ENCODE results near the gene SALL3.
A peak's percentile ranks its signal among the peaks of the same experiment; 100 is the strongest.

Gene SALL3

DNA sequence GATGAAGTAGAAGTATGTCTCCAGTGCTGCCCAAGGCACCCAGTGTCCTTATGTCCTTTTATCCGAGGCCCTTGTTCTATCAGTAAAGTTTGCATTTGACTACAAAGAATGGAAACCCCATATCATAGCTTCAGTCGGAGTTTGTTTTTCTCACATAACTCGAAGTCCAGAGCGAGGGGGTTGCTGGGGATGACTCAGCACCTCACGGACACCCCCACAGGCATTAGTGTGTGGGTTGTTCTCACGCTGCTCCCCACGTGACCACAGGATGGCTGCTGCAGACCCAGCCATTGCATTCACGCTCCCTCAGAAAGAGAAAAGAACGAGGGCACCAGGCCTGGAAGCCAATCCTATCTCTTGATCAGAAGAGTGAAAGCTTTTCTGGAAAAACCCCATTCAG is 27.8 kb downstream of the SALL3 start:
- H3K4me3 ChIP-seq (ENCODE audit: low read depth, low read length) = no peak overlapping the region
- no peaks in the 10 kb centered on the region for H3K4me1 ChIP-seq (ENCODE audit: control insufficient read depth, insufficient read depth, low read length)
- no peak overlapping the region for H3K27ac ChIP-seq (ENCODE audit: low read depth, low read length)
- no peak overlapping the region for H3K9ac ChIP-seq (ENCODE audit: low read depth, low read length)
- peaks cover 17% of the 10 kb centered on the region for H3K36me3 ChIP-seq (ENCODE audit: control insufficient read depth, insufficient read depth, low read length)
- H3K27me3 ChIP-seq (ENCODE audit: control insufficient read depth, insufficient read depth, low read length) = no peaks in the 10 kb centered on the region
- no peaks in the 10 kb centered on the region for H3K9me3 ChIP-seq (ENCODE audit: control insufficient read depth, insufficient read depth, low read length)

DNA sequence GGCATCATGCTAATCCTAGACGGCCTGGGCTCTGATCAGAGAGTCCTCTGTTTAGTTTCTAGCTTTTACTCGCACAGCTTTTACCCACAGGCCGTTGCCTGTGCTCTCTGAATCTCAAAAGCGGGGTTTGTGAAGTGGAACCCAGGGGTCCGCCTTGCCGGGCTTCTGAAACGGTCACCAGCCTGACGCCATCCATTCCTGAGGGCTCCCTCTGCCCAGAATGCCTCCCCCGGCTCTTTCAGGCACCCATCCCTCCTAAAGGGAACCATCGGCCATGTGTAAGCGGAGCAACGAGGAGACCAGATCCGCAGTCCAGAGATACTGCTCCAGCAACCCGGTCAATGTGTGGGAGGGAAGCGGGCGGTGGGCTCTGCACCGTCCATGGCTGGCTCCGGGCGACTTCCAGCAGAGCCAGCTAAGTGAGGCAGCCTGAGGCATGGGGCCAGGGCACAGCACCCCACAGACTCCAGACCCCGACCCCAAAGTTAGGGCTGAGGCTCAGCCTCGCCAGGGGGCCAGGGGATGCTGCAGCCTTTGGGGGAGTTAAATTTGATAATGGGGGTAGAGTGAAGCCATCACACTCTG is 28.8 kb downstream of the SALL3 start:
- H3K4me3 ChIP-seq (ENCODE audit: low read depth, low read length) = no peak overlapping the region
- H3K27ac ChIP-seq (ENCODE audit: low read depth, low read length) = no peak overlapping the region
- no peak overlapping the region for H3K9ac ChIP-seq (ENCODE audit: low read depth, low read length)
- no peaks in the 10 kb centered on the region for H3K27me3 ChIP-seq (ENCODE audit: control insufficient read depth, insufficient read depth, low read length)
- peaks cover 7% of the 10 kb centered on the region for H3K36me3 ChIP-seq (ENCODE audit: control insufficient read depth, insufficient read depth, low read length)
- no peaks in the 10 kb centered on the region for H3K4me1 ChIP-seq (ENCODE audit: control insufficient read depth, insufficient read depth, low read length)
- H3K9me3 ChIP-seq (ENCODE audit: control insufficient read depth, insufficient read depth, low read length) = no peaks in the 10 kb centered on the region

DNA sequence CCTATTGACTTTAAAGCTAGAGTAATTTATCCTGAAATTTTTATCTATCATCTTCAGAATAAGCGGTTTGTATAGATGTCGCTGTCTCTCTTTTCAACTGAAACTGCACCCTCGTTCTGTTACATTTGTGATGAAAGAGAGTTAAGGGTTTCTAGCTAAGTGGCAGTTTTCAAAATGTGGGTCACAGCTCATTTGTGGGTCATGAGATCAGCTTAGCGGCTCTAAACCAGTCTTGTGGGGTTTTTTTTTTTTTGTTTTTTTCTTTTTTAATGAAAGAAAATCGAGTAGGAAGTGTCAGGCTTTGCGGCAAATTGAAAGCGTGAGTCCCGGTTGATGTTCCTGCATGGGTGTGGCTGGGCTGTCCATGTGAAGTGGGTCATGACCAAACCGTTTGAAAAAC is 31.2 kb downstream of the SALL3 start:
- Histone ChIP-seq H3K27ac (ENCODE audit: low read depth, low read length) (no peak overlapping the region), H3K27me3 (ENCODE audit: control insufficient read depth, insufficient read depth, low read length) (no peaks in the 10 kb centered on the region)

DNA sequence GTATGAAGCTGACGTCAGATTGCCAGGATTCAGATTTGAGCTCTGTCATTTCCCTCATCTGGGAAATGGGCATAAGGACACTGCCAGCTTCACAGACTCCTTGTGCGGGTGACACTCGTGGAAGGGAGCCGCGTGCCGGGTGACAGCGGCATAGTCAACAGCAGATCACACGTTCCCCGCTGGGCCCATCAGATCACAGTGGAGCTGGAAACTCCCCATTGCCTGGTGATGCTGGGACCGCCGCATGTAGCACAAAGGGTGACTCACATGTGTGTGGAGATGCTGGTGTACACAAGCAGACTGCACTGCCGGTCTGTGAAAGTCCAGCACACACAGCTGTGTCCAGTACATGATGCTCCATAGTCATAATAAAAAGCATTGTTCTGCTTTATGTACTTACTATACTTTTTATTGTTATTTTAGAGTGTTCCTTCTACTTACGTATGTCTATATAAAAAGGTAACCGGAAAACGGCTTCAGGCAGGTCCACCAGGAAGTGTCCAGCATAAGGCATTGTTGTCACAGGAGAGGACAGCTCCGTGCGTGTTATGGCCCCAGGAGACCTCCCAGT is 31.8 kb downstream of the SALL3 start:
- Histone ChIP-seq H3K4me3 (ENCODE audit: low read depth, low read length) (no peak overlapping the region), H3K36me3 (ENCODE audit: control insufficient read depth, insufficient read depth, low read length) (no peaks in the 10 kb centered on the region), H3K4me1 (ENCODE audit: control insufficient read depth, insufficient read depth, low read length) (no peaks in the 10 kb centered on the region), H3K27ac (ENCODE audit: low read depth, low read length) (no peak overlapping the region), H3K9ac (ENCODE audit: low read depth, low read length) (no peak overlapping the region), H3K9me3 (ENCODE audit: control insufficient read depth, insufficient read depth, low read length) (no peaks in the 10 kb centered on the region), H3K27me3 (ENCODE audit: control insufficient read depth, insufficient read depth, low read length) (no peaks in the 10 kb centered on the region)

More for the DNA sequence above, 31.2 kb downstream of the SALL3 start:
- Histone ChIP-seq H3K9ac (ENCODE audit: low read depth, low read length) (no peak overlapping the region), H3K36me3 (ENCODE audit: control insufficient read depth, insufficient read depth, low read length) (no peaks in the 10 kb centered on the region), H3K9me3 (ENCODE audit: control insufficient read depth, insufficient read depth, low read length) (no peaks in the 10 kb centered on the region), H3K4me3 (ENCODE audit: low read depth, low read length) (no peak overlapping the region), H3K4me1 (ENCODE audit: control insufficient read depth, insufficient read depth, low read length) (no peaks in the 10 kb centered on the region)

DNA sequence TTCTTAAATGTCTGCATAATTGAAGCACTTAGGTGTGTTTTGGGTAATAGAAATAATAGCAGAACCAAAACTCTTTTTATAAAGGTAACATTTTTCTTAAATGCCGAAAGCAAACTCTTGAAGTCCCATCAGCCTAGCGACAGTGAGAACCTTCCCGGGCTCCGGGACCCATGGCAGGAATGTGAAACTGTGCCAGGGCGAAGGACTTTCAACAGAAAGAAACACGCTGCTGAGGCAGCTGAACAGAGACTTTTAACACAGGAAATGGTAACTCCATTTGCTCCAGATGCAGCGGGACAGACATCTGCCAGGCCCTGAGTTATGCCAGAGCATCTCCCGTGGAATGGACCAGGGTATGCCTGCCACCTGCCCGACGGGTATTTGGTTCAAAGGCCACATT is 34.3 kb downstream of the SALL3 start:
- Histone ChIP-seq H3K4me3 (ENCODE audit: low read depth, low read length) (no peak overlapping the region), H3K9me3 (ENCODE audit: control insufficient read depth, insufficient read depth, low read length) (no peaks in the 10 kb centered on the region), H3K4me1 (ENCODE audit: control insufficient read depth, insufficient read depth, low read length) (no peaks in the 10 kb centered on the region), H3K9ac (ENCODE audit: low read depth, low read length) (no peak overlapping the region), H3K27ac (ENCODE audit: low read depth, low read length) (no peak overlapping the region), H3K27me3 (ENCODE audit: control insufficient read depth, insufficient read depth, low read length) (no peaks in the 10 kb centered on the region), H3K36me3 (ENCODE audit: control insufficient read depth, insufficient read depth, low read length) (no peaks in the 10 kb centered on the region)

DNA sequence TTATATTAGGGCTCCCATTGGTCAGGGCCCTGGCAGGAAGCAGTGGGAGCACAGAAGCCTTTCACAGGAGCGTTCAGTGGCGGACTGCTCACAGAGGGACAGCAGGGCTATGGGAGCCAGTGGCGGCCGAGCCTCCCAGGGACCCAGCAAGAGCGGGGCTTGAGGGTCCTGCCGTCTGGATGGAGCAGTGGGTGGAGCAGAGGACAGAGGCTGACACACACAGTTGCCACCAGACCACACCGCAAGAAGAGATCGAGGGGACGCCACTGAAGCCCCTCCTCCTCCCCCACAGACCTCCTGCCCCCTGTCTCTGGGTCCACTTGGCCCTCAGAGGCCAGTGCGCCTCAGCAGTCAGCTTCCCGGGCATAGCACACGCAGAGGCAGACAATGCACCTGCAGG is 39.3 kb downstream of the SALL3 start:
- H3K9ac ChIP-seq (ENCODE audit: low read depth, low read length) = no peak overlapping the region
- no peaks in the 10 kb centered on the region for H3K36me3 ChIP-seq (ENCODE audit: control insufficient read depth, insufficient read depth, low read length)
- H3K4me3 ChIP-seq (ENCODE audit: low read depth, low read length) = no peak overlapping the region
- peaks cover 10% of the 10 kb centered on the region for H3K9me3 ChIP-seq (ENCODE audit: control insufficient read depth, insufficient read depth, low read length)
- H3K4me1 ChIP-seq (ENCODE audit: control insufficient read depth, insufficient read depth, low read length) = no peaks in the 10 kb centered on the region
- H3K27me3 ChIP-seq (ENCODE audit: control insufficient read depth, insufficient read depth, low read length) = no peaks in the 10 kb centered on the region
- no peak overlapping the region for H3K27ac ChIP-seq (ENCODE audit: low read depth, low read length)

DNA sequence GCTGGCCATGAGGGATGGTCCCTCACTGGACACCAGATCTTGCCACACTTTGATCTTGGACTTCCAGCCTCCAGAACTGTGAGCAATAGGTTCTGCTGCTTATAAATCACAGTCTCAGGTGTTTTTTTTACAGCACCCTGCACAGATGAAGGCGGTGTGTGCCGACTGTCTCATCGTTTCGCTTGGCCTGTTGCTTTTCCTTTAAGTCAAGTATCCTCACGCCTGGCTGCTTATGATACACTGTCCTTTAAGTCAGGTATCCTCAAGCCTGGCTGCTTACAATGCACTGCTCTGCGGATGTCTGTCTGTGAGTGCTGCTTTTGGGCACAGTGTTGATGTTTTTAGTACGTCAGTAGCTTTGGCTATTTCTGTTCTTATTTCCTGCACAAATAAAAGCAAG is 40.3 kb downstream of the SALL3 start:
- H3K4me1 ChIP-seq (ENCODE audit: control insufficient read depth, insufficient read depth, low read length) = no peaks in the 10 kb centered on the region
- no peak overlapping the region for H3K4me3 ChIP-seq (ENCODE audit: low read depth, low read length)
- no peaks in the 10 kb centered on the region for H3K36me3 ChIP-seq (ENCODE audit: control insufficient read depth, insufficient read depth, low read length)
- no peaks in the 10 kb centered on the region for H3K27me3 ChIP-seq (ENCODE audit: control insufficient read depth, insufficient read depth, low read length)
- no peak overlapping the region for H3K9ac ChIP-seq (ENCODE audit: low read depth, low read length)
- peaks cover 10% of the 10 kb centered on the region for H3K9me3 ChIP-seq (ENCODE audit: control insufficient read depth, insufficient read depth, low read length)
- H3K27ac ChIP-seq (ENCODE audit: low read depth, low read length) = no peak overlapping the region

DNA sequence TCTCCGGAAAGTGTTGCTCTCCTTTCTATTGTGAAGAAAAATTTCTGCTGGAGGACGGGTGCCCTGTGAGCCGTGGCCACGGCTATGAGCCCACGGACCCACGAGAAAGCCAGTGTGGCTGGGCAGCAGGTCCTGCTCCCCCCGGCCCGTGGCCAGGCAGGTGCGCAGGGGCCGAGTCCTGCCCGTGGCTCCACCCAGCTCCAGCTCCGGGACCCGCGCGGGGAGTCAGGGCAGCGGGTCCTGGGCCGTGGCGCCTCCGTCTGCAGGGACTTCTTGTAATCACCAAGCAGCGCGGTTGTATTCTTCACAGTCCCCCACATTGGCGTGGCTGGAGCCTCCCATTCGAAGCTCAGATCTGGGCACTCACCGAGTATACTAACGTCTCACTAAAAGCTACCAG is 43.0 kb downstream of the SALL3 start:
- no peak overlapping the region for H3K27ac ChIP-seq (ENCODE audit: low read depth, low read length)
- H3K9ac ChIP-seq (ENCODE audit: low read depth, low read length) = no peak overlapping the region
- peaks cover 10% of the 10 kb centered on the region for H3K9me3 ChIP-seq (ENCODE audit: control insufficient read depth, insufficient read depth, low read length)
- H3K4me3 ChIP-seq (ENCODE audit: low read depth, low read length) = no peak overlapping the region
- no peaks in the 10 kb centered on the region for H3K27me3 ChIP-seq (ENCODE audit: control insufficient read depth, insufficient read depth, low read length)
- H3K36me3 ChIP-seq (ENCODE audit: control insufficient read depth, insufficient read depth, low read length) = no peaks in the 10 kb centered on the region
- peaks cover 5% of the 10 kb centered on the region; the same call in 1 of the 2 replicates for H3K4me1 ChIP-seq (ENCODE audit: control insufficient read depth, insufficient read depth, low read length)

DNA sequence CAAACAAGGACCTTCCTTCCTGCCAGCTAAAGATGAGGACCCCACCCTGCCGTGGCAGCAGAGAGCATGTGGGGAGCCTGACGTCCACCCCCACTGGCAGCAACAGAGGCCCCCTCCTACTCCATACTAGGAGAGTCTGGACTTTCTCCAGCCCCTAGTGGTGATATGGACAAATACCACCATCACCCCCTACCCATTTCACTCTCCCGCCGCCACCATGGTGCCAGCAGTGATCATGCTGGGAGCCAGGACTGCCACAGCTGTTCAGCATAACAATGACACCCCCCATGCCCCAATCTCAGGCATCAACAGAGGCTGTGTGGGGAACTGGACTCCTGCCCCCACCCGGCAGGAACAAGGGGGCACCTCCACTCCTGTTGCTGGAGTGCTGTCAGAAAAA is 46.9 kb downstream of the SALL3 start:
- Histone ChIP-seq H3K27me3 (ENCODE audit: control insufficient read depth, insufficient read depth, low read length) (no peaks in the 10 kb centered on the region), H3K9ac (ENCODE audit: low read depth, low read length) (no peak overlapping the region), H3K4me1 (ENCODE audit: control insufficient read depth, insufficient read depth, low read length) (peaks cover 5% of the 10 kb centered on the region; the same call in 1 of the 2 replicates), H3K36me3 (ENCODE audit: control insufficient read depth, insufficient read depth, low read length) (no peaks in the 10 kb centered on the region), H3K27ac (ENCODE audit: low read depth, low read length) (peak overlapping the region; percentile 42), H3K9me3 (ENCODE audit: control insufficient read depth, insufficient read depth, low read length) (peaks cover 8% of the 10 kb centered on the region), H3K4me3 (ENCODE audit: low read depth, low read length) (no peak overlapping the region)

DNA sequence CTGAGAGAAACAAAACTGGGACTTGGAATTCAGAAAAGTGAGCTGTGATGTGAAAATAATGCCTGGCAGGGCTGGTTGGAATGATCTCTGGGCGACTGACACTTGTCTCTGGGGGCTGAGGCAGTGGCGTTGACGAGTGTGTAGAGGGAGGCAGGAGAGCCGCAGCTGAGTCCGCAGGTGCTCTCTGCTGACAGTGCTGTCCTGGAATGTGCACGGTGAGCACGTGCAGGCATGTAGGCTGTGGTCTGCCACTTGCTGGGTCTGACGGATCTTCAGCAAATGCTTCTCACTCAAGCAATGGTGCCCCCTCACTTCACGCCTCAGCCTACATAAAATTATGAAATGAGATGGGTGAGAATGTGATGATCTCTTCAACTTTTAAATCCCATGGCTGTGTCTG is 51.1 kb downstream of the SALL3 start:
- Histone ChIP-seq H3K4me1 (ENCODE audit: control insufficient read depth, insufficient read depth, low read length) (peaks cover 5% of the 10 kb centered on the region; the same call in 1 of the 2 replicates), H3K4me3 (ENCODE audit: low read depth, low read length) (no peak overlapping the region), H3K9ac (ENCODE audit: low read depth, low read length) (no peak overlapping the region), H3K27me3 (ENCODE audit: control insufficient read depth, insufficient read depth, low read length) (no peaks in the 10 kb centered on the region), H3K9me3 (ENCODE audit: control insufficient read depth, insufficient read depth, low read length) (no peaks in the 10 kb centered on the region; the same call in 1 of the 2 replicates), H3K36me3 (ENCODE audit: control insufficient read depth, insufficient read depth, low read length) (no peaks in the 10 kb centered on the region), H3K27ac (ENCODE audit: low read depth, low read length) (no peak overlapping the region)

DNA sequence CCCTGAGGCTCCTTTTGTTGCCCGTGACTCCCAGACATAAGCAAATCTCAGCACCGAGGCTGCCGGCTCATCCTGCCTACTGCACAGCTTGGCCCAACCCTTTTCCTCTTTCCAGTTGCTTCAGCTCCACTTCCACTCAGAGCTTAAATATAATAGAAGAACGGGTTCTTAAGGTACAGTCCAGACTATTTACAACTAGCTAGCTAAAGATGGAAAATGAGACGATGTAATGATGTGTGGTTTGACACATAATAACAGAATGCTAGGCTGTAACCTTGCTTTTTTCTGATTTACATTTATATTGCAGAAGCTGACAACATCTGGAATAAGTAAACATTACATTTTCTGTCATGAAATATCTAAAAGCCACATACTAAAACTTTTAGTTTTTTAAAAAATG is 62.7 kb downstream of the SALL3 start:
- Histone ChIP-seq H3K36me3 (ENCODE audit: control insufficient read depth, insufficient read depth, low read length) (no peaks in the 10 kb centered on the region), H3K4me1 (ENCODE audit: control insufficient read depth, insufficient read depth, low read length) (no peaks in the 10 kb centered on the region), H3K27ac (ENCODE audit: low read depth, low read length) (no peak overlapping the region), H3K4me3 (ENCODE audit: low read depth, low read length) (no peak overlapping the region), H3K9me3 (ENCODE audit: control insufficient read depth, insufficient read depth, low read length) (peaks cover 22% of the 10 kb centered on the region), H3K9ac (ENCODE audit: low read depth, low read length) (no peak overlapping the region), H3K27me3 (ENCODE audit: control insufficient read depth, insufficient read depth, low read length) (no peaks in the 10 kb centered on the region)

Measured in HUES48 (cell line).